Choroid plexus epithelial cell (primary cell): Measurements from ENCODE around the gene ALDH7A1.

Experiments
- DNase-seq: peaks from one replicate; pipeline ENCODE4 v3.0.0-alpha.2; 2010; ENCODE audit warnings: low read depth
- H3K4me3 ChIP-seq: 2 replicates; pipeline ENCODE4 v1.5.1; 2011; ENCODE audit warnings: low read depth, mild to moderate bottlenecking, control low read depth, low read length, moderate library complexity
- TF ChIP-seq, protein P1 (sequence below): conservative IDR thresholded peaks from 2 replicates; pipeline ENCODE4 v1.5.1; 2011; ENCODE audit warnings: low read depth, mild to moderate bottlenecking, control low read depth, inconsistent platforms, low read length, moderate library complexity

The ALDH7A1 gene

DNA sequence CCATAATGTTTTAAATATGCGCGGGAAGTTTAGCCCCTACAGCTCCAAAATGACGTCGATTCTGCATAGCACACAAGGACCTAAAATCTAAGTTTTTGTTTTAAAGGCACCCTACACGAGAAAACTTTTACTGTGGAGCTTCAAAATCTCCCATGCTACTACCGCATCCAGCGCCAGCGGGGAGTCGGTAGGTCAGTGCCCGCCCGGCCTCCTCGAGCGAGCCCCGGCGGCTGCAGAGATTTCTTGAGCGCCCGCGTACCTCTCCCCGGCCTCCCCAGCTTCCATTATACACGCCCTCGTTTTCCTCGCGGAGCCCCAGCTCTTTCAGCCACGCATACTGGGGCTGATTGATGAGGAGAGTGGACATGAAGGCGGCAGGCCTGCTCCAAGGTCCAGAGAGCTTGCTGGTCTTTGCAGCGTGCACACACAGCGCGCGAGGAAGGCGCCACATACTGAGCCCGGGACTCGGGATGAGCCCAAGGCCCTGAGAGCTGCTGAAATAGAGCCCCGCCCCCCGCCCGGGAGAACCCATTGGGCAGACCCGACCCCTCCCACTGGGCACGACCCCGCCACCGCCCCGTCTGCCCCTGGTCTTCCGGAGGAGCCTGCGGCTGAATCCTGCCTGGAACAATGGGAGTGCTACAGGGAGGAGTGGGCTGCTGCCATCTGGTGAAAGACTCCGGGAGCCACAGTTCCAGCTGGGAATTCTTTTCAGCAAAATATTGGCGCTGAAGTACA, at the start of gene ALDH7A1:
Gene ALDH7A1, minus strand, starts transcription at position 472 of the 738 bp plus-strand sequence. Its CDS starts 21 bp downstream, at position 451.
- peak; percentile 88 for DNase-seq

DNA sequence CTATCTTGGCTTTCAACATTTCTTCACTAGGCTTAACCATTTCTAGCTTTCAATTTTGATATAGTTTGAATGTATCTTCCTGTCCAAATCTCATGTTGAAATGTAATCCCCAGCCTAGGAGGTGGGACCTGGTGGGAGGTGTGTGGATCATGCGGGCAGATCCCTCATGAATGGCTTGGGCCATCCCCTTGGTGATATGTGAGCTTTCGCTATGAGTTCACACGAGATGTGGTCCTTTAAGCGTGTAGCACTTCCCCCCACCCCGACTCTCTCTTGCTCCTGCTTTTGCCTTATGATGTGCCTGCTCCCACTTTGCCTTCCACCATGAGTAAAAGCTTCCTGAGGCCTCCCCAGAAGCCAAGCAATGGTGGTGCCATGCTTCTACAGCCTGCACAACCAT, 46.4 kb upstream of the ALDH7A1 start:
- TF ChIP-seq, protein P1, sequence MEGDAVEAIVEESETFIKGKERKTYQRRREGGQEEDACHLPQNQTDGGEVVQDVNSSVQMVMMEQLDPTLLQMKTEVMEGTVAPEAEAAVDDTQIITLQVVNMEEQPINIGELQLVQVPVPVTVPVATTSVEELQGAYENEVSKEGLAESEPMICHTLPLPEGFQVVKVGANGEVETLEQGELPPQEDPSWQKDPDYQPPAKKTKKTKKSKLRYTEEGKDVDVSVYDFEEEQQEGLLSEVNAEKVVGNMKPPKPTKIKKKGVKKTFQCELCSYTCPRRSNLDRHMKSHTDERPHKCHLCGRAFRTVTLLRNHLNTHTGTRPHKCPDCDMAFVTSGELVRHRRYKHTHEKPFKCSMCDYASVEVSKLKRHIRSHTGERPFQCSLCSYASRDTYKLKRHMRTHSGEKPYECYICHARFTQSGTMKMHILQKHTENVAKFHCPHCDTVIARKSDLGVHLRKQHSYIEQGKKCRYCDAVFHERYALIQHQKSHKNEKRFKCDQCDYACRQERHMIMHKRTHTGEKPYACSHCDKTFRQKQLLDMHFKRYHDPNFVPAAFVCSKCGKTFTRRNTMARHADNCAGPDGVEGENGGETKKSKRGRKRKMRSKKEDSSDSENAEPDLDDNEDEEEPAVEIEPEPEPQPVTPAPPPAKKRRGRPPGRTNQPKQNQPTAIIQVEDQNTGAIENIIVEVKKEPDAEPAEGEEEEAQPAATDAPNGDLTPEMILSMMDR: no peak
- DNase-seq: no peak

More for the DNA sequence above, at the start of gene ALDH7A1:
- peak within 1 kb of the TSS; percentile 76 for H3K4me3 ChIP-seq
- TF ChIP-seq, protein P1: peak; percentile 59

DNA sequence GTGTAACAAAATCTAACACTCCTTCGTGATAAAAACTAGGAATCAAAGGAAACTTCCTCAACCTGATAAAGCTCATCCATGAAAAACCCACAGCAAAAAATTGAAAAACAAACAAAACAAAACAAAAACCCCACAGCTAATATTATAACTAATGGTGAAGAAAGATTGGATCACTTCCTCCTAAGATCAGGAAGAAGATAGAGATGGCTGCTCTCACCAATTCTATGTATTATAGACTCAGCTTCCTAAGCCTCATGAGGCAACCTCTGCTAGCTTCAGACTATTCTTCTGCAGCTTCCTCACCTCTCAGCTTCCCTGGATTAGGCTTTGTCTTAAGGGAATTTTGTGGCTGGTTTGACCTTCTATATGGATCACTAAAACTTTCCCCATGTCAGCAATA, 45.8 kb upstream of the ALDH7A1 start:
- no peak for DNase-seq
- TF ChIP-seq, protein P1: no peak
- H3K4me3 ChIP-seq: no peak overlapping the region

More for the DNA sequence above, 46.4 kb upstream of the ALDH7A1 start:
- no peak overlapping the region for H3K4me3 ChIP-seq

DNA sequence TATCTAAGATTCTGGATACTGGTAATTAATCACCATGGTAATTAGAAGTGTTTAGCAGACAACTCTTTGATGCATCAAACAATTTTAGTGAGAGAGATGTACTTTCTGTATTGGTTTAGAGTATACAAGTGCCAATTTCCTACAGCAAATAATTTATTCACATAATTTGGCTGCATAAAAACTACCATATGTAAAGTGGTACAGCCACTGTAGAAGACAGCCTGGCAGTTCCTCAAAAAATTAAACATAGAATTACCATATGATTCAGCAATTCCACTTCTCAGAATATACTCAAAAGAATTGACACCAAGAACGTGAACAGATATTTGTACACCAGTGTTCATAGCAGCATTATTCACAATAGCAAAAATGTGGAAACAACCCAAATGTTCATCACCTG, 41.9 kb upstream of the ALDH7A1 start:
- TF ChIP-seq, protein P1: no peak
- DNase-seq: no peak

DNA sequence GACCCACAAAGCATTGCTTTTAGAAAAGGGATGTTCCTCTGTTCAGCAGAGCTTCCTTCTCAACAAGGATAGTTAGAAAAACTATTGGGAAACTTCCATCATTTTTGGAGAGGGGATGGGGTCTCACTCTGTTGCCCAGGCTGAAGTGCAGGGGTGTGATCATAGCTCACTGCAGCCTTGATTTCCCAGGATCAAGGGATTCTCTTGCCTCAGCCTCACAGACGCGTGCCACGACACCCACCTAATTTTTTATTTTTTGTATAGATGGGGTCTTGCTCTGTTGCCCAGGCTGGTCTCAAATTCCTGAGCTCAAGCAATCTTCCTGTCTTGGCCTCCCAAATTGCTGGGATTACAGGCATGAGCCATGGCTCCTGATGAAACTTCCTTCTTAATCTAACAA, 40.6 kb upstream of the ALDH7A1 start:
- TF ChIP-seq, protein P1: no peak
- no peak overlapping the region for H3K4me3 ChIP-seq
- no peak for DNase-seq

More for the DNA sequence above, 41.9 kb upstream of the ALDH7A1 start:
- no peak overlapping the region for H3K4me3 ChIP-seq

DNA sequence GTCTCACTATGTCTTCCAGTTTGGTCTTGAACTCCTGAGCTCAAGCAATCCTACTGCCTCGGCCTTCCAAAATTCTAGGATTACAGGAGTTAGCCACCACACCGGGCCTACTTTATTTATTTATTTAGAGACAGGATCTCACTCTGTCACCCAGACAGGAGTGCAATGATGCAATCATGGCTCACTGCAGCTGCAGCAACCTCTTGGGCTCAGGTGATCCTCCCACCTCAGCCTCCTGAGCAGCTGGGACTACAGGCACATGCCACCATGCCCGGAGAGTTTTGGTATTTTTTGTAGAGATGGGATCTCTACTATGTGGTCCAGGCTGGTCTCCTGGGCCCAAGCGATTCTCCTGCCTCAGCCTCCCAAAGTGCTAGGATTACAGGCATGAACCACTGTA, 38.5 kb upstream of the ALDH7A1 start:
- TF ChIP-seq, protein P1: no peak
- no peak overlapping the region for H3K4me3 ChIP-seq
- no peak for DNase-seq

DNA sequence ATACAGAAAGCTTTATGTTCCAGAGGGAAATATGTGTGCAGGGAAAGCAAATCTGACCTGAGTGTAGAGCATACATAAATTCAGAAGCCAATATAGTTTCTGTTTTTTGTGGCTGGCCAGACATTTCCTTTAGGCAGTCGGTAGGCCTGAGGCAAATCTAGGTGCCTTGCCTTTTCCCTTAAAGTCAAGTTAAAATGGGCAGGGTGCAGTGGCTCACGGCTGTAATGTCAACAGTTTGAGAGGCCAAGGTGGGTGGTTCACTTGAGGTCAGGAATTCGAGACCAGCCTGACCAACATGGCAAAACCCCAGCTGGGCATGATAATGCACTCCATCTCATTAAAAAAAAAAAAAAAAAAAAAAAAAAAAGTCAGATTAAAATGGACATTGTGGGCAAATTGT, 36.9 kb upstream of the ALDH7A1 start:
- TF ChIP-seq, protein P1: no peak
- no peak overlapping the region for H3K4me3 ChIP-seq
- DNase-seq: no peak
